GM21515 (cell line): ENCODE data around the gene VPS35.
"Not testable (repeated sequence)": the region's sequence is repeated elsewhere in the genome, so short reads cannot be mapped to it uniquely, and the experiment has no call there.

ENCODE experiments used
- ATAC-seq: cut with Tn5 transposase; IDR thresholded peaks from one replicate; pipeline ENCODE4 v1.9.1; 2021; ENCODE audit not compliant: unreplicated experiment

VPS35 gene

DNA sequence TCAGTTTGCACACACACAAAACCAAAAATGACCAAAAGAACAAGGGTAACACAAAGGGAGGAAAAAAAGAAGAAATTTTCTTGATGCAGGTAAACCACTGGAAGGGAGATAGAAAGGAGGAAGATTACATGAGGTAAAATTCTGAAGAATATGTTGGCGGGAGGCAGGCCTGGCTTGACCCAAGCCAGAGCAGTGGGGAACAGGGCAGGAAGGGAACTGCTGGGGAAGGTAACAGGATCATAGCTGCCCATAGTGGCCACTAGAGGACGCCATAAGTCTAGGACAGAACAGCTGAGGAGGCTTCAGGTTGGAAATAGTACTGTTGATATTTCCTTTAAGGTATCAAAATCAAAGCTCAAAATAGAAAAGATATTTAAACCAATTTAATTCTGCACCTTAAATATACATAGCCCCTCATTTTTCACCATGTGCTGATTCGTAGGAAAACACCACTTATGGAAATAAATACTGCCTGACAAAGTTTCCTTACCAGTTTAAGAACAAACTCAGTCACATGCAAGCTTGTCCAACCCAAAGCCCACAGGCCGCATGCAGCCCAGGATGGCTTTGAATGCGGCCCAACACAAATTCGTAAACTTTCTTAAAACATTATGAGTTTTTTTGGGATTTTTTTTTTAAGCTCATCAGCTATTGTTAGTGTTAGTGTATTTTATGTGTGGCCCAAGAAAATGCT, 15.5 kb downstream of the VPS35 start:
- ATAC-seq, result peak; percentile 78

DNA sequence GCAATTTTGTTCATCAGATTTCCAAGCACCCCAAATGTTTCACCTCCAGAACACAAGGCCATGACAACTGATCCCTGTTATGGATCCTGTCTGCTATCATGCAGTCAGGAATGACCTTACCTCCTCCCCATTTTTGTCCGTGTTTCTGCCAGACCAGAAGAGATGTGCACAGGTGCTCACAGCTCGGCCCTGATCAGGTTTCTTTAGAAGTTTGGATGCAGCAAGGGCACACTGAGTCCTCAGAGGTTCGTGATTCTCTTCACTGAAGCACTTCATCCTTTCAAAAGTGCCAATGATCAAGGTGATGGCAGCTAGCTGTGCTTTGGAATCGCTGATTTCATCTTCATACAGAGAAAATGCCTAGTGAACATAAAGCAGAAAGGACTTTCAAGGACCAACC, 26.9 kb downstream of the VPS35 start:
- ATAC-seq, result no peak

DNA sequence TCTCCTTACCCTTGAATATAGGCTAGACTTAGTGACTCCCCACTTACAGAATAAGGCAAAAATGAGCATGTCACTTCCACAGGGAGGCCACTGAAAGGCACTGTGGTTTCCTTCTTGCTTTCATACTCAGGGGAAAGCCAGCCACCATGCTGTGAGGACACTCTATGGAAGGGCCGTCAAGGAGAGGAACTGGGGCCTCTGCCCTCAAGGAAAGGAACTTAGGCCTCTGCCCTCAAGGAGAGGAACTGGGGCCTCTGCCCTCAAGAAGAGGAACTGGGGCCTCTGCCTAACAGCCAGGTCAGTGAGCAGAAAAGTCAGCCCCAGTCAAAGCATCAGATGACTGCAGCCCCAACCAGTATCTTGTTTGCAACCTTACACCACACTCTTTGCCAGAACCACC, 30.1 kb downstream of the VPS35 start:
- peak; percentile 94 for ATAC-seq

DNA sequence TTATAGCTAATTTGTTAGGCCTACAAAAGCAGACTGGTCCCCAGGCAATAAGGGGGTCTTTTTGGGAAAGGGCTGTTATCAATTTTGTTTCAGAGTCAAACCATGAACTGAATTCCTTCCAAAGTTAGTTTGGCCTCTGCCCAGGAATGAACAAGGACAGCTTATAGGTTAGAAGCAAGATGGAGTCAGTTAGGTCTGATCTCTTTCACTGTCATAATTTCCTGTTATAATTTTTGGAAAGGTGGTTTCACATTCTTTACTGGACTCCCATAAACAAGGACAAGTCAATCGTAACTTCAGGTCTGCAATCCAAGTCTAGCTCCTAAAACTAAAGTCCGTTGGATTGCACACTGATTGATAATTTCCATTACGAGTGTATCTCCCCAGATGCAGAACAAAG, 37.7 kb downstream of the VPS35 start:
- ATAC-seq, result no peak

DNA sequence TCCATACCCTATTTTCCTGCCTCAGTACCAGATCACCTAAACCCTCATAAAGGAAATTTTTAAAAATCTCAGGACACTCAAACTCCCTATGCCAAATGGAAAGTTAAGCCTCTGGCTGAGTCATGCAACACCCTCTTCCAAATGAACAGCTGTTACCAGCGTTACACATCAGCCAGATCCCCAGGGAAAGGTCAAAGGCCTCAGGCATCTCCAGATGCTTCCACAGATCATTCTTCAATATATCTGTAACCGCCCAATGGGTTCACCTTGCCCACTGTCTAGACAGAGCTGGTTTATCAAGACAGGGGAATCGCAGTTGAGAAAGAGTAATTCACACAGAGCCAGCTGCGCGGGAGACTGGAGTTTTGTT, 38.7 kb downstream of the VPS35 start:
- ATAC-seq, result no peak

DNA sequence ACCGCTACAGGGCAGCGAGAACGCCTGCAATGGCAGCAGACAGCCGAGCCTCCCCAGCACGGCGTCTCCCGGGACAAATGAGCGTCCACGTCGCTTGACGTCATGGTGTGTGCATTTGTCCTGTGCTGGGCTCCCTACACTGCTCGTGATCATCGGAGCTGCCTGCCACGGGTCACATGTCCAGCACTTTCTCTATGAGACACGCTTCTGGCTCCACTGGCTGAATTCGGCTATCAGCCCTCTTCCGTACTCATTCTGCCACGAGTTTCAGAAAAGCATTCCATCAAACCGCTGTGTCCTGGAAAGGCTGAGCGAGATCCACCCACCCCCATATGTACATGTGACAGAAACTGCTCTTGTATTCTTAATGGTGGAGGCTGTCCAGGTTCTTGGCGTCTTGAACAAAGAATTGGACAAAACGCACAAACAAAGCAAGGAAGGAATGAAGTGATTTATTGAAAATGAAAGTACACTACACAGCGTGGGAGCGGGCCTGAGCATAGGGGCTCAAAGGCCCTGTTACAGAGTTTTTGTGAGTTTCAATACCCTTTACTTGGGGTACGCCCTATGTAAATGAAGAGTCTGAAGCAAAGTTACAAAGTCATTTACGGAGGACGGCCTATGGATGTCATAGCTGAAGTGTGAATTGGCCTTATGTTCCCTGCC, 39.3 kb downstream of the VPS35 start:
- no peak for ATAC-seq

DNA sequence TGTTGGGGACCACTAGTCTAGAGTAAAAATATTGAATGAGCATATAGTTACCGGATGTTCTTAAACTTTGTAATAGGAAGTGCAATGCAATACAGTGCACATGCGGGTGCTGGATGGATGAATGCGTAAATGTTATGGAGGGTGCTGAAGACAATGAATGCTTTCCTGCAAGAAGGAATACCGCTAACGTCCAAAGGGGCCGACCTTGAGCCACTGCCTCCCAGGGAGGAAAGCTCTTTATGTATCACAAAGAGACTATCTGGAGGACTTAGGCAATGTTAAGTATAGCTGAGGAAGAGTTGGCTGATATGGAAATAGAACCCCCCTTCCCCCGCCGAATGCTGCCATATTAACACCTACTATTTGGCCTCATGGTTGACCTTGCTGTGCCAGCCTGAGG, 40.3 kb downstream of the VPS35 start:
- ATAC-seq, result no peak

DNA sequence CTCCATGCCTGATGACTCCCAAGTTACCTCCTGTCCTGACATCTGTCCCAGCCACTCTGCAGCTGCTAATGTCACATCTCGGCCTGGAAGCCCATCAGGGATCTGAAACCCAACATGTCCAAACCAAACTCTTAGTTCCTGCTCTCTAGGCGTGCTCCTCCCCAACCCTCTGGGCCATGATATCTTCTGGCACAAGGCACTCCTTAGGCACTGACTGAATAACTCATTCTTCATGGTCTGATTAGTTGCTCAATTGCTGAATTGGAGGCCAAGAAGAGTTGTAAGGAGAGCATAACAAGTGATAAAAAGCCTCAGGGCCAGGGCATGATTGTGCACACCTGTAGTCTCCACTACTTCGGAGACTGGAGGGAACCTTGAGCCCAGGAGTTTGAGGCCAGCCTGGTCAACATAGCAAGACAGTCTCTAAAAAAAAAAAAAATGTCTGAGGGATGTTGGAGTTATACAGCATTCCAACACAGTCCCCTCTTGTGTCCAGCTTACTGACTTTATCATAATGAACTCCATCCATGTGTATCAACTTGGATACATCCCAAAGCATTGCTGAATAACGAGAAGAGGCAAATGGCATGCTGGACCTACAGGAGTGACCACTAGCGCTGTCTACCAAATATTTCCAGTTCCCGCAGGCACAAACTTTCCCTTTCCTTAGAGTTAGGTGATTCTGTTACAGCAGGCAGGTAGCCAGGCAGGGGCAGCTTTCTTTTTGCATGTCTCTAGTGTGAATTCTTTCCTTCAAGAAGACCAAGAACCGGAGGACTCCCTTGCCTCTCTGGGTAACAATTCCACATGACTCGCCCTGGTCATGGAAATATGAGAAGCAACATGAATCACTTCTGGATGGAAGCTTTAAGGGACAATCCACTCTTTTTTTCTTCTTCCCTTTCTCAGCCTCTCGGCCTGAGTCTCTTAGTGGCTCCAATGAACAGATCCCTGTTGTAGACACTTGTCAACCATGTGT, 49.7 kb downstream of the VPS35 start:
- no peak for ATAC-seq

DNA sequence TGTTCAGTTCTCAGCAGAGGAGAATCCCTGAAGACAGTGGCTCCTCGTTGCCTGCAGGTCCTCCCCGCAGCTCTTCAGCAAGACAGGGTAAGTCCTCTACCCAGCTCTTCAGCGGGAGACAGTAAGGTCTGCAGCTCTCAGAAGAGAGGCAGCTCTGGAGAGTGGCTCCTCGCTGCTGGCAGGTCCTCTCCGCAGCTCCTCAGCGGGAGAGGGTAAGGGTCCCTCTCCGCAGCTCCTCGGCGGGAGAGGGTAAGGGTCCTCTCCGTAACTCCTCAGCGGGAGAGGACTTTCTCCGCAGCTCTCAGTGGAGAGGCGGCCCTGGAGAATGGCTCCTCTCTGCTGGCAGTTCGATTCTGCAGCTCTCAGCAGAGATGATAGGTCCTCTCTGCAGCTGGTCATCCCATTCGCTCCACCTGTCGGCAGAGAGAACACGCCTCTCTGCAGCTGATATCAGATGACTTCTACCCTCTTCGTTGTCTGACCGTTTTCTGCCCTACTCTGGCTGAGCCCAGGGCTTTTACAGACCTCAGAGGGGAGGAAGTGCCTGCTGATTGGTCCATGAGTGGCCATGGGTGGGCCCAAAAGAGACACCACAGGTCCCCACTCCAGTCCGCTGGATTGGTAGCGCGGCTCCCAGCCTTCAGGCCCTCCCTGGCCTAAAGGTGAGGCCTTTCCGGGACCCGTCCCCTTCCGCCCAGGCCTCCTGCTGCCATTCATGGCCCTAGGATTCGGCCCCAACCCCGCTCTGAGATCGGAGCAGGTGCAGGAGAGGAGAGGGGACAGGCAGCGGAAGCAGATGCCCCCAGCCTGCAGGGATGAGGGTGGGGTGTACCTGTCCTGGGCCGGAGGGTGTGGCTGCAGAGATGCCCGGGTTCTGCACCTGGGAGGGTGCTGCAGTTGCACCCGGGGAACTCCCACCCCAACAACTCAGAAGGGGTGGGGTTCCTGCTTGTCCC, 55.9 kb downstream of the VPS35 start:
- ATAC-seq, result no peak

DNA sequence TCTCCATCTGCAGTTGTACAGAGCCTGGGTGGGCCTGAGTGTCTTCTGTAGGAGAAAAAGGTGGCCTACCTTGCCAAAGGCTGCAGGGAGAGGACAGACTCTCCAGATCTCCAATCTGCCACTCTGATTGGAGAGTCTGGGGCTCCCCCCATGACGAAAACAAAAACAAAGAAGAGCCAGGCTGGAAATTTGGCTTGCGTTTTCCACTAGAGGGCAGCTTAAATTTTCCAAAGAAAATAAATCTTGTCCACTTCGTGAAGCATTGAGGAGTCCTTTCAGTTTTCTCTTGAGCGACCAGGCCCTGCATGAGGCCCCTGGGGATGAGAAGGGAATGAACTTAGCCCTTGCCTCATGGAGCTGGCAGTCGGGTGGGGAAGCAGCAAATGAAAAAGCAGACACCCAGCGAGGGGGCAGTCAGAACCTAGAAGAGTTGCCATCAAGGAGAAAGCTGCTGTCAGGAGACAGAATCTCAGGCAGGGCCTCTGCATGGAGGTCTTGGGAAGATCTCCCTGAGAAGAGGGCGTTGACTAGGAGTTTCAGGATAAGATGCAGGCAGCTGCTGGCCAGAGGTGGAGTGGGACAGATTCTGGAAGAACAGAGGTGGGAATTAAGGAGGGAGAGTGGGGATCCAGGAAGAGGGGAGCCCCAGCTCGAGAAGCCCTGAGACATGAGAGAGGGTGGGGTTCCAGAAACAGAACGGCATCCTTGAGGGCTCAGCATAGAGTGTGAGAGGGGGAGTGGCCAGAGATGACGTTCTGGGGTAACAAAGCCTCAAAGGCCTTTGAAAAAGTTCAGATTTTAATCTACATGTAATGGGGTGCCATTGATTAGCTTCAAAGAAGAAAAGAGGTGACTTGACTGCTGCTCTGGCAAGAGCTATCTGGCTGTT, 59.4 kb downstream of the VPS35 start:
- ATAC-seq, result no peak

DNA sequence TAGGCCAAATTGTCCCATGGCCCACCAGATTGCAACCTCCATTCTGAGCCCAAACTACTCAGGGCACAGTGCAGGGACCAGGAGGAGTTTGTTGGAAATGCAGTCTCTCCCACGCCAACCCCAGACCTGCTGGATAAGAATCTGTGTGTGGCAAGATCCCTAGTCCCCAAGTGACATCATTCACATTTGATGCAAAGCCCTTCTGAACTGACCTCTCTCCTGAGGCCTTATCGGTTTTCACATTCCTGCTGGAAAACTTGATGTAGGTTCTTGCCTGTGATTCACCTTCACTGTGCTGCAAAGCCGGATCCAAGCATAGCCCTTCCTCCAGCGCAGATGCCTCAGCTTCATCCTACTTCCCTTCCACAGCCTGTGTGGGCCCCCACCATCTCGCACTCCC, 61.2 kb downstream of the VPS35 start:
- ATAC-seq, result no peak

DNA sequence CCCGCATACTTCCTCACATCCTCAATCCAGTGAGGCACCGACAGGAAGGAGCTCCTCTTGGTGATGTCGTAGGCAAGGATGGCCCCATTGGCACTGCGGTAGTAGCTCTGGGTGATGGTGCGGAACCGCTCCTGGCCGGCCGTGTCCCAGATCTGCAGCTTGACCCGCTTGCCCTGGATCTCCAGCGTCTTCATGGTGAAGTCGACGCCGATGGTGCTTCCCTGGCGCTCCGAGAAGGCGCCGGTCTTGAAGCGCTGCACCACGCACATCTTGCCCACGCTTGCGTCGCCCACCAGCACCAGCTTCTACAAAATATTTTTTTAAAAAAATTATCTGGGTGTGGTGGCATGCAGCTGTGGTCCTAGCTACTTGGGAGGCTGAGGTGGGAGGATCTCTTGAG, 62.3 kb downstream of the VPS35 start:
- not testable (repeated sequence) for ATAC-seq

DNA sequence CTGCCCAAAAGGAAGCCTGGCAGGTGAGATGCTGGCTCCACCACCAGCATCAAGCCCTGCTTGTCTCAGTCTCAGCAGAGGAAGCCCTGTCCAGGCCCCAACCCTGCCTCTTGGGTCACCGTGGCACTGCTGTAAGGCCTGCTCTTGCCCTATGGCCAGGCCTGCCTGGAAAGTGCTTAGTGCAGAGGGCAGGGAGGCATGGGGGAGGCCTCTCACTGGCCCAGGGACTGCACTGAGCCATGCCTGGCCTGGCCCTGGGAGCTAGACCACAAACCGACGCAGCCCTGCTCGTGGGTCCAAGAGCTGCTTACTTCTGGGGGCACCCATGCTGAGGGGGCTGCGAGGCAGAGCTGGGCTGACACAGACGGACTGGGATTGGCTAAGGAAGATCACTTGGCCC, 64.1 kb downstream of the VPS35 start:
- ATAC-seq, result not testable (repeated sequence)

DNA sequence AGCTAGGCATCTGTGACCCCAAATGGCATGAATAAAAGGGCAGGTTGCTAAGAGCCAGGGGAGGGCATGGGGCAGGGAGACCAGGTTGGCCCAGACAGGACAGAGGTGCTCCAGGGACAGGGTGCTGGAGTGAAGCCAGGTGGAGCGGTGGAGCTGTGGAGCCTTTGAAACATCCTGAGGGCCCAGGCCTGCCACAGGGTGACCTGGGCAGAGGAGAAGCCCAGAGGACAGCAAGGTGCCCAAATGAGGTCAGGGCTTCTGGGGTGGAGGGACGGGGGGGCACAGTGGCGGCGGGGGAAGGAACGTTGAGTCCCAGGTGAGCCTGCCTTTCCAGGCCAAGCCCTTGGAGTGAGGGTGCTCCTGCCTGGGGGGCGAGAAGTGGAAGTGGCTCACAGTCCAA, 65.3 kb downstream of the VPS35 start:
- not testable (repeated sequence) for ATAC-seq

DNA sequence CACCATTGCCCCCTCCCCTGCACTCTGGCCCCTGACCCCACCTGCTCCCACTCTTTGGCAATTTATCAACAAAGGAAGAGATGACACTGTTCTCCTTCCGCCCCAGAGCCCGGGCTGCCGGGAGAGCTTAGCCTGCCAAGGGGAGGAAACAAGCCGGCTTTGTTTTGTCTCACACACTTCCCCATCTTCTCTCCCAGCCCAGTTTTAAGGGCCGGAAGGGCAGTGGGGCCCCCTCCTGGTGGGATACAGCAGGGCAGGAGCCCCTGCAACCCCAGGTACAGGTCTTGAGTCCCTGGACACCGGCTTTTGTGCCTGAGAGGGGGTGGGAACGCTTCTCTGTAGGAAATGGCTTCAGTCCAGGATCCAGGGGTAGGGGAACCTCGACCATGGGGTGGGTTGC, 65.7 kb downstream of the VPS35 start:
- ATAC-seq, result not testable (repeated sequence)

DNA sequence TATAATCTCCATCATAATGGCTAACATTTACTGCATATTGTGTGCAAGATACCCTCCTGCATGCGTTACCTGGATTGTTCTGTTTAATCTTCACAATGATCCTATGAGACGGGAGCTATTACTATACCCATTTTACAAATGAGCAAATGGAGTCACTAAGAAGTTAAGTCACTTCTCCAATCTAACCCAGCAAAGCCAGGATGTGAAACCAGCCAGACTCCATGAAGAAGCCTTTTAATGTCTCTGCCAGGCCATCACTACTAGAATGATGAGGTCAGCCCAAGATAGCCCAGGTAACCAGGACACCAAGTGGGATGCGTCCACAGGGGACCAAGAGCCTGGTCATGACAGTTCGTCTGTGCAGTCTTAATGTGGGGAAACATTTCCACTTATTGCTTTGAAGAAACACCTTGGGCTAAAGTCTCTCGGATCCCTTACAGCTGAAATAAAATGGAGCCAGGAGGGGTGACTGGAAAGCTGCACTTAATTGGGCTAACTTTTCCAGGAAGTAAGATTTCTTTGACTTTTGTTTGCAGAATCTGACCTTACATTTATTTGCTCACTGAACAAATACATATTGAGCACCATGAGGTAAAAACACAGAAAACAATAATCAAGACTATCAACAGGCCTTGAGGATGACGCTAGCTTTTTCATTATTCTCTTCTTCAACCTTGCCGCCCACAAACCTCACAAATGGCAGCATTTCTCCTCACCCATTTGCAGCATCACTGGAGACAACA, 66.9 kb downstream of the VPS35 start:
- no peak for ATAC-seq

DNA sequence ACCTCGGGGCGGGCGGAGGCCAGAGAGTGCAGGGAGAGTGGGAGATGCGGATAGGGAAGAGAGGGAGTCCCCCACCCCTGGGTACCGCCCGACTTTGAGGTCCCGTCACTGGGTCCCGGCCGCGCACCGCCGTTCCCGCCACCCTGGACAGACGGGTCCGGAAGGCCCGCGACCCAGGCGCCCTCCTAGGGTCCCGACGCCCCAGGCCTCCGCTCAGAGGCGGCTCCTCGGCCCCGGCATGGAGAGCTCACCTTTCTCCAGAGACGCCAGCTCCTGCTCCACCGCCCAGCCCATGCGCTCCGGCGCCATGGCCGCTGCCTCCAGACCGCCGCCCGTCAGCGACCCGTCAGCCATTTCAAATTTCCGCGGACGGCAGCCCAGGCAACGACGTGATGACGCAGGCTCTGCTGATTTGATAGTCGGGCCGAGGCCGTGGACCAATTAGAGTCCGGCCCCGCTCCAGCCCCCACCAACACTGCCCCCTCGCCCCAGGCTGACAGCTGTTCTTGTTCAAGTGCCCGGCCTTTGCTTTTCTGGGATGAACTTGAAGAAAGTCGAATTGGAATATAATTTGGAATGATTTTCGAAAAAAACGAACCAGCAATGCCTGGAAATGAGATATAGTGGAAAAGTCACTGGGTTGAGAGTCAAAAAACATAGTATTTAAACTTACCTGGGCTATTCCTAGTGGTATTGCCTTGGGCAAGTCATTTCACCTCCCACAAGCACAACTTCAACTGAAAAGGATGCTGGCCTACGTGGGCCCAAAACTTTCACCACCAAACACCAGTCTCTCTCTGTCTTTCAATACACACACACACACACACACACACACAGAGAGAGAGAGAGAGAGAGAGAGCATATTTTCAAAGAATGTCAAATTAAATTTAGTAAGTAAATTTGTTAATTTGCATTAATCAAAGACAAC, 67.7 kb downstream of the VPS35 start, which contains the start of gene SHCBP1:
SHCBP1 (minus strand) TSS at position 374 of the 928 bp plus-strand sequence; CDS start at position 354, 20 bp downstream.
- ATAC-seq, result peak; percentile 86
